GM18867 (cell line): ENCODE results near the gene GBF1.
"Not testable (repeated sequence)": the region's sequence is repeated elsewhere in the genome, so short reads cannot be mapped to it uniquely, and the experiment has no call there.

ENCODE experiments used
- ATAC-seq: cut with Tn5 transposase; IDR thresholded peaks from one replicate; pipeline ENCODE4 v1.9.1; 2021; ENCODE audit warnings: mild to moderate bottlenecking, moderate library complexity; ENCODE audit not compliant: unreplicated experiment

The GBF1 gene

GRCh38 chr10:102268375-102268888, 23.1 kb downstream of the GBF1 start:
- ATAC-seq = no peak

- no peak for ATAC-seq
Observed at GRCh38 chr10:102269017-102269416, 23.7 kb downstream of the GBF1 start.

- no peak for ATAC-seq
Observed at GRCh38 chr10:102274062-102274461, 28.7 kb downstream of the GBF1 start.

GRCh38 chr10:102275343-102275742, 30.0 kb downstream of the GBF1 start:
- no peak for ATAC-seq

- no peak for ATAC-seq
Observed at GRCh38 chr10:102279104-102279503, 33.8 kb downstream of the GBF1 start.

- no peak for ATAC-seq
Observed at GRCh38 chr10:102280397-102281101, 35.2 kb downstream of the GBF1 start.

GRCh38 chr10:102281102-102281487, 35.8 kb downstream of the GBF1 start:
- ATAC-seq = no peak

- no peak for ATAC-seq
Observed at GRCh38 chr10:102283488-102283887, 38.2 kb downstream of the GBF1 start.

GRCh38 chr10:102283890-102284289, 38.6 kb downstream of the GBF1 start:
- no peak for ATAC-seq

- no peak for ATAC-seq
Observed at GRCh38 chr10:102284531-102284930, 39.2 kb downstream of the GBF1 start.

- no peak for ATAC-seq
Observed at GRCh38 chr10:102285133-102285532, 39.8 kb downstream of the GBF1 start.

GRCh38 chr10:102286216-102286615, 40.9 kb downstream of the GBF1 start:
- no peak for ATAC-seq

- ATAC-seq = no peak
Observed at GRCh38 chr10:102287538-102287937, 42.2 kb downstream of the GBF1 start.

- no peak for ATAC-seq
Observed at GRCh38 chr10:102287991-102288390, 42.7 kb downstream of the GBF1 start.

GRCh38 chr10:102289356-102289755, 44.0 kb downstream of the GBF1 start:
- ATAC-seq = no peak

GRCh38 chr10:102289840-102290239, 44.5 kb downstream of the GBF1 start:
- ATAC-seq = no peak

- no peak for ATAC-seq
Observed at GRCh38 chr10:102291221-102291905, 46.0 kb downstream of the GBF1 start.

- no peak for ATAC-seq
Observed at GRCh38 chr10:102297101-102297500, 51.8 kb downstream of the GBF1 start.

- ATAC-seq = no peak
Observed at GRCh38 chr10:102298899-102299298, 53.6 kb downstream of the GBF1 start.

GRCh38 chr10:102299873-102300272, 54.5 kb downstream of the GBF1 start:
- no peak for ATAC-seq

- ATAC-seq = no peak
Observed at GRCh38 chr10:102300278-102300843, 55.0 kb downstream of the GBF1 start.

GRCh38 chr10:102300912-102301311, 55.6 kb downstream of the GBF1 start:
- not testable (repeated sequence) for ATAC-seq
